Mesenchymal stem cell (in vitro differentiated cells and primary cell): ENCODE results near the gene TRPM3.

Experiments used
- DNase-seq: peaks from one replicate; pipeline ENCODE4 v3.0.0-alpha.2; 2013
- H2AFZ ChIP-seq: one replicate; pipeline ENCODE4 v1.6.1; 2013; ENCODE audit warnings: low read depth, mild to moderate bottlenecking, control low read depth, inconsistent platforms, low read length, moderate library complexity
- H2AK5ac ChIP-seq: 2 replicates; pipeline ENCODE4 v1.6.1; 2013; ENCODE audit warnings: low read length, moderate library complexity, mild to moderate bottlenecking, inconsistent platforms; ENCODE audit not compliant: severe bottlenecking
- H2BK120ac ChIP-seq: one replicate; pipeline ENCODE4 v1.6.1; 2013; ENCODE audit warnings: low read depth, mild to moderate bottlenecking, inconsistent platforms, low read length, moderate library complexity
- H2BK12ac ChIP-seq, 2 experiments: one replicate each; pipeline ENCODE4 v1.6.1; 2013; ENCODE audit warnings: inconsistent platforms in 2 of 2, low read length in 2 of 2, mild to moderate bottlenecking in 2 of 2, moderate library complexity in 2 of 2, control low read depth in 1 of 2
- H2BK15ac ChIP-seq: one replicate; pipeline ENCODE4 v1.6.1; 2013; ENCODE audit warnings: mild to moderate bottlenecking, low read depth, inconsistent platforms; ENCODE audit not compliant: poor library complexity, severe bottlenecking
- H2BK5ac ChIP-seq: 2 replicates; pipeline ENCODE4 v1.6.1; 2013; ENCODE audit warnings: low read depth, mild to moderate bottlenecking, low read length, control low read depth, inconsistent platforms; ENCODE audit not compliant: poor library complexity, severe bottlenecking
- H3K14ac ChIP-seq, 2 experiments: one replicate each; pipeline ENCODE4 v1.6.1; 2013; ENCODE audit warnings: inconsistent platforms in 2 of 2, low read length in 2 of 2, control low read depth in 1 of 2, mild to moderate bottlenecking in 1 of 2, moderate library complexity in 1 of 2
- H3K18ac ChIP-seq, 2 experiments: one replicate each; pipeline ENCODE4 v1.6.1; 2013; ENCODE audit warnings: inconsistent platforms in 2 of 2, low read length in 2 of 2, control low read depth in 1 of 2, low read depth in 1 of 2, mild to moderate bottlenecking in 1 of 2
- H3K23ac ChIP-seq, 2 experiments: one replicate each; pipeline ENCODE4 v1.6.1; 2013; ENCODE audit warnings: inconsistent platforms in 2 of 2, low read length in 2 of 2, mild to moderate bottlenecking in 2 of 2, moderate library complexity in 2 of 2, control low read depth in 1 of 2
- H3K27ac ChIP-seq: 2 replicates; pipeline ENCODE4 v1.5.1; 2013; ENCODE audit warnings: mild to moderate bottlenecking, moderate library complexity, low read length, control low read depth, inconsistent platforms; ENCODE audit not compliant: poor library complexity, severe bottlenecking
- H3K27me3 ChIP-seq, 2 experiments: 2 replicates each; pipeline versions ENCODE4 v1.6.1 to v1.7.0; 2013; ENCODE audit warnings: low read length in 2 of 2, mild to moderate bottlenecking in 2 of 2, moderate library complexity in 2 of 2, control low read depth in 1 of 2, inconsistent platforms in 1 of 2; ENCODE audit not compliant: control insufficient read depth in 1 of 2, insufficient read depth in 1 of 2
- H3K36me3 ChIP-seq, 2 experiments: 2 replicates each; pipeline versions ENCODE4 v1.6.1 to v1.7.0; 2013; ENCODE audit warnings: low read length in 2 of 2, control low read depth in 1 of 2, inconsistent platforms in 1 of 2, low read depth in 1 of 2, mild to moderate bottlenecking in 1 of 2; ENCODE audit not compliant: insufficient read depth in 2 of 2, control insufficient read depth in 1 of 2
- H3K4ac ChIP-seq, 2 experiments: one replicate each; pipeline ENCODE4 v1.6.1; 2013; ENCODE audit warnings: inconsistent platforms in 2 of 2, low read length in 2 of 2, mild to moderate bottlenecking in 2 of 2, moderate library complexity in 2 of 2, control low read depth in 1 of 2, low read depth in 1 of 2
- H3K4me1 ChIP-seq: 2 replicates; pipeline ENCODE4 v1.6.1; 2013; ENCODE audit warnings: low read depth, low read length, control low read depth; ENCODE audit not compliant: control insufficient read depth, insufficient read depth
- H3K4me2 ChIP-seq: 2 replicates; pipeline ENCODE4 v1.6.1; 2013; ENCODE audit warnings: low read length, mild to moderate bottlenecking, inconsistent platforms; ENCODE audit not compliant: poor library complexity, severe bottlenecking
- H3K4me3 ChIP-seq, 2 experiments: 2 replicates each; pipeline versions ENCODE4 v1.5.1 to v1.7.0; 2013; ENCODE audit warnings: low read length in 2 of 2, mild to moderate bottlenecking in 2 of 2, control low read depth in 1 of 2, low read depth in 1 of 2; ENCODE audit not compliant: insufficient read depth in 1 of 2
- H3K79me1 ChIP-seq: replicated peaks from 2 replicates; pipeline ENCODE4 v1.6.1; 2013; ENCODE audit warnings: mild to moderate bottlenecking, control low read depth, low read length, inconsistent platforms; ENCODE audit not compliant: poor library complexity, severe bottlenecking
- H3K9ac ChIP-seq: 2 replicates; pipeline ENCODE4 v1.7.0; 2013; ENCODE audit warnings: mild to moderate bottlenecking, low read length, moderate library complexity
- H3K9me3 ChIP-seq: 2 replicates; pipeline ENCODE4 v1.7.0; 2013; ENCODE audit warnings: mild to moderate bottlenecking, low read length; ENCODE audit not compliant: control insufficient read depth
- H4K8ac ChIP-seq: one replicate; pipeline ENCODE4 v1.6.1; 2013; ENCODE audit warnings: inconsistent platforms, mild to moderate bottlenecking, low read length, moderate library complexity
- H4K91ac ChIP-seq: one replicate; pipeline ENCODE4 v1.6.1; 2013; ENCODE audit warnings: mild to moderate bottlenecking, low read length, inconsistent platforms
- WGBS: methylation state at CpG from one replicate; pipeline ENCODE4 v1.1.7; 2013; ENCODE audit warnings: mixed read lengths; 5-methylcytosine and 5-hydroxymethylcytosine counted together

TRPM3 gene

DNA sequence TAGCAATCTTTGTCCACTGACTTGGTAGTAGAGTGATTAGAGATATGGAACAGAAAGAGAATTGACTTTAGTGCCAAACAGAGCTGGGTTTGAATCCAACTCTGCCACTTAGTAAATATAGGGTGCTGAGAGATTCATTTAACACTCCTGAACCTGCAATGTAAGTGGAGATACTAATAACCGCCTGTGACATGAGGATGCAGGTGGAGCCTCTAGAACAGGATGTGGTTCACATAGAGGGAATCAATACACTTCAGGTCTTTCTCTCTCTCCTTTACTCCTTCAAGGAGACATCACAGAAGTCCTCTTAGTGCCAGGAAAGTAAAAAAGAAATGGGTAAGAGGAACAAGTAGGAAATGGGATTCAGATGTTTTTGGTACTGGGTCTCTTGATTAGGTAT lies 49.8 kb downstream of the TRPM3 start:
- no peaks in the 10 kb centered on the region for H3K27me3 ChIP-seq
- DNase-seq: no peak
- no peak overlapping the region for H2BK15ac ChIP-seq
- no peak overlapping the region for H3K4ac ChIP-seq
- no peak overlapping the region for H4K8ac ChIP-seq
- H3K4me1 ChIP-seq: no peaks in the 10 kb centered on the region
- no peak overlapping the region for H2AK5ac ChIP-seq
- no peak overlapping the region for H2BK12ac ChIP-seq
- no peak overlapping the region for H3K14ac ChIP-seq
- H3K4me3 ChIP-seq: no peak overlapping the region
- H3K23ac ChIP-seq: no peak overlapping the region
- no peak overlapping the region for H2BK120ac ChIP-seq
- no peak overlapping the region for H2BK5ac ChIP-seq
- H3K27ac ChIP-seq: no peak overlapping the region
- H3K18ac ChIP-seq: no peak overlapping the region
- H3K79me1 ChIP-seq: no peaks in the 10 kb centered on the region
- H2AFZ ChIP-seq: no peak overlapping the region
- H3K4me2 ChIP-seq: no peak overlapping the region
- H4K91ac ChIP-seq: no peak overlapping the region
- no peaks in the 10 kb centered on the region for H3K9me3 ChIP-seq
- H3K36me3 ChIP-seq: no peaks in the 10 kb centered on the region
- no CpG with 5 or more reads among the region's 1 CpG for WGBS
- H3K9ac ChIP-seq: no peak overlapping the region

DNA sequence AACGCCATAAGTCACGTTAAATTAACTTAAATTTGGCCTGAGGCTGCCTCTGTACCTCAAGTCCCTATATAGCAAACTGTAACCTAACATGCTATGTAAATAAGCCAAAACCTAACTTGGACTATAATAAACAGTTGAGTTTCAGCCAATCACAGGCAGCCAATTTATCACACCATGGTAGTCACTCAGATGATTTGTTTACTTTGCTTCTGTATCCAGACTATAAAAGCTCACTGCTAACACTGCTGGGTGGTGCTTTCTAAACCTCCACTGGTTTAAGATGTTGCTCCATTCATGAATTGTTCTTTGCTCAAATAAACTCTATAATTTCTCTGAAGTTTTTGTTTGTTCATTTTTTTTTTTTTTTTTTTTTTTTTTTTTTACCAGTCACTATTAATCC lies 62.8 kb downstream of the TRPM3 start:
- Histone ChIP-seq H2BK120ac (no peak overlapping the region), H3K9ac (no peak overlapping the region), H2AK5ac (no peak overlapping the region), H3K14ac (no peak overlapping the region), H2AFZ (no peak overlapping the region), H2BK5ac (no peak overlapping the region), H3K27ac (no peak overlapping the region), H3K36me3 (no peaks in the 10 kb centered on the region), H2BK15ac (no peak overlapping the region), H3K79me1 (no peaks in the 10 kb centered on the region), H3K9me3 (no peaks in the 10 kb centered on the region), H3K4me3 (no peak overlapping the region), H3K23ac (no peak overlapping the region), H3K18ac (no peak overlapping the region), H3K27me3 (no peaks in the 10 kb centered on the region), H2BK12ac (no peak overlapping the region), H3K4me1 (no peaks in the 10 kb centered on the region), H3K4ac (no peak overlapping the region), H4K91ac (no peak overlapping the region), H3K4me2 (no peak overlapping the region), H4K8ac (no peak overlapping the region)
- DNase-seq: no peak
- 92% methylated on average over 2 of the region's 2 CpGs for WGBS

DNA sequence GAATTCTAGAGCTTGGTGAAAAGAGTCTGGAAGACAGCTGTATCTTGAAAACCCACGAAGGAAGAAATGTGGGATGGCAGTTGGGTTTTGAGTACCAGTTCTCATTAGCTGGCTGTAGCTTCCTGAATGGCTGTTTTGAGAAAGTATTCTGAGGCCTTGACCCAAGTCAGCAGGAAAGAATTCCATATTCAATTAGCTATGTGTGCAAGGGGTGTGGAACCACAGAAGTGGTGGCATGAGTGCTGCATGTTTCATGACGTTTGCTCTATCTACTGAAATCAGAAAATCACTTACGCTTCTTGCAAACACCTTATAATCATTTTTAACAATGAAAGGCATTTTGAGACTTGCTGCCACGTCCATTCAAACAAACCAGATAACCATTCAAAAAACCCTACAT lies 69.1 kb downstream of the TRPM3 start:
- Histone ChIP-seq H3K4me1 (no peaks in the 10 kb centered on the region), H3K18ac (no peak overlapping the region), H2BK15ac (no peak overlapping the region), H3K36me3 (no peaks in the 10 kb centered on the region), H2BK120ac (no peak overlapping the region), H2AK5ac (no peak overlapping the region), H3K14ac (no peak overlapping the region), H3K27me3 (no peaks in the 10 kb centered on the region), H2AFZ (no peak overlapping the region), H3K4me3 (no peak overlapping the region), H2BK5ac (no peak overlapping the region), H3K27ac (no peak overlapping the region), H3K23ac (no peak overlapping the region), H4K91ac (no peak overlapping the region), H3K9ac (no peak overlapping the region), H4K8ac (no peak overlapping the region), H3K9me3 (no peaks in the 10 kb centered on the region), H3K4ac (no peak overlapping the region), H3K4me2 (no peak overlapping the region), H3K79me1 (no peaks in the 10 kb centered on the region), H2BK12ac (no peak overlapping the region)
- WGBS: 56% methylated on average over 4 of the region's 4 CpGs
- DNase-seq: no peak

DNA sequence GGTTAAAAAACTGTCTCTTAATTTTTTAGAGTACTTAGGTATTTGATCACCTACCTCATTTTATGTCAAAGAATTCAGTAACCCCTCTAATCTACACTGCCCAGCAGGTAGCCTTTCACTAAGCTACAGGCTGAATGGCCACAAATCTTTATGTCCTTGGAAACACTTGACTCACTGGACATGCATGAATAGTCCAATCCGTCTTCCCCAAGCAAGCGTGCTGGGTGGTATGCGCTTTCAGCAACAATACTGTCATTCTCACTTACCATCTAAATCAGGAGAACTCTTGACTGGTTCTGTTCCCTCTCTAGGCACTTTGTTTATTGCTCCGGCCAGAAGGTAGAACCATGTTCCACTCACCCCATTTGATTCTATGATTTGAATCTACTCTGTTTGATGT lies 73.1 kb downstream of the TRPM3 start:
- Histone ChIP-seq H2BK120ac (no peak overlapping the region), H3K23ac (no peak overlapping the region), H2AFZ (no peak overlapping the region), H3K18ac (no peak overlapping the region), H3K14ac (no peak overlapping the region), H2AK5ac (no peak overlapping the region), H4K8ac (no peak overlapping the region), H3K27me3 (no peaks in the 10 kb centered on the region), H3K9ac (no peak overlapping the region), H3K4me2 (no peak overlapping the region), H2BK15ac (no peak overlapping the region), H2BK12ac (no peak overlapping the region), H2BK5ac (no peak overlapping the region), H3K79me1 (no peaks in the 10 kb centered on the region), H3K36me3 (no peaks in the 10 kb centered on the region), H3K27ac (no peak overlapping the region), H3K4me3 (no peak overlapping the region), H3K4ac (no peak overlapping the region), H4K91ac (no peak overlapping the region), H3K9me3 (no peaks in the 10 kb centered on the region), H3K4me1 (no peaks in the 10 kb centered on the region)
- 46% methylated on average over 3 of the region's 4 CpGs for WGBS
- DNase-seq: no peak
